ENCODE results near the gene FUS. TPM values are rescaled to one million over a fixed set of nuclear protein-coding genes. Genes with fewer than 3 reads are reported as not detected.
"Not testable (repeated sequence)": the region's sequence is repeated elsewhere in the genome, so short reads cannot be mapped to it uniquely, and the experiment has no call there.

FUS gene
- total RNA-seq, 1 experiment from 2014 or later: 22.4 TPM

GRCh38 chr16:31143694-31144148 lies 36.2 kb upstream of the FUS start:
- DNase-seq (ENCODE audit: low read depth): no peak

GRCh38 chr16:31144418-31144817 lies 35.5 kb upstream of the FUS start:
- DNase-seq (ENCODE audit: low read depth): peak; percentile 50

GRCh38 chr16:31145398-31145990 lies 34.4 kb upstream of the FUS start:
- no peak for DNase-seq (ENCODE audit: low read depth)

GRCh38 chr16:31147574-31147973 lies 32.4 kb upstream of the FUS start:
- no peak for DNase-seq (ENCODE audit: low read depth)

- DNase-seq (ENCODE audit: low read depth): no peak
Measured at GRCh38 chr16:31148281-31148728, 31.6 kb upstream of the FUS start.

GRCh38 chr16:31148896-31149295 lies 31.0 kb upstream of the FUS start:
- no peak for DNase-seq (ENCODE audit: low read depth)

- no peak for DNase-seq (ENCODE audit: low read depth)
Measured at GRCh38 chr16:31149332-31149731, 30.6 kb upstream of the FUS start.

GRCh38 chr16:31149894-31150890 lies 29.7 kb upstream of the FUS start, which contains the start of gene PRSS36:
TSS of gene PRSS36 (minus strand) at chr16:31150066. CDS start at chr16:31150035, 31 bp downstream.
- no peak for DNase-seq (ENCODE audit: low read depth)

- DNase-seq (ENCODE audit: low read depth): not testable (repeated sequence)
Measured at GRCh38 chr16:31150976-31151375, 29.0 kb upstream of the FUS start.

- no peak for DNase-seq (ENCODE audit: low read depth)
Measured at GRCh38 chr16:31157136-31157535, 22.8 kb upstream of the FUS start.

- no peak for DNase-seq (ENCODE audit: low read depth)
Measured at GRCh38 chr16:31167315-31167714, 12.6 kb upstream of the FUS start.

- DNase-seq (ENCODE audit: low read depth): peak; percentile 45
Measured at GRCh38 chr16:31168848-31169247, 11.1 kb upstream of the FUS start.

GRCh38 chr16:31170048-31170447 lies 9.9 kb upstream of the FUS start:
- not testable (repeated sequence) for DNase-seq (ENCODE audit: low read depth)

GRCh38 chr16:31177136-31177535 lies 2.8 kb upstream of the FUS start:
- DNase-seq (ENCODE audit: low read depth): peak; percentile 98

- DNase-seq (ENCODE audit: low read depth): no peak
Measured at GRCh38 chr16:31179219-31179746, 656 bp upstream of the FUS start.

- peak; percentile 59 for DNase-seq (ENCODE audit: low read depth)
Measured at GRCh38 chr16:31181102-31181830, 1.3 kb downstream of the FUS start.

GRCh38 chr16:31182391-31182790 lies 2.5 kb downstream of the FUS start:
- no peak for DNase-seq (ENCODE audit: low read depth)

GRCh38 chr16:31183432-31184428 lies 3.8 kb downstream of the FUS start:
- DNase-seq (ENCODE audit: low read depth): no peak

GRCh38 chr16:31184888-31185287 lies 4.9 kb downstream of the FUS start:
- DNase-seq (ENCODE audit: low read depth): no peak

- no peak for DNase-seq (ENCODE audit: low read depth)
Measured at GRCh38 chr16:31185339-31185738, 5.4 kb downstream of the FUS start.
